NCI-H1417 treated with DMSO at 0.1 percent for 48 hours (cell line): ENCODE results near the gene PRR4.

Experiments
- DNase-seq: peaks from one replicate; lab custom pipeline; 2025; lab: John Stamatoyannopoulos, UW

The PRR4 gene

GRCh38 chr12:10801741-10802140 is 47.5 kb downstream of the PRR4 start:
- no peak for DNase-seq
